GM12864 (cell line): Measurements from ENCODE around the gene RPL10.

Experiments
- DNase-seq: peaks from one replicate; pipeline ENCODE4 v3.0.0-alpha.2; 2011; ENCODE audit warnings: low read depth
- H3K4me3 ChIP-seq: 2 replicates; pipeline ENCODE4 v1.5.1; 2011; ENCODE audit warnings: mild to moderate bottlenecking, low read depth, low read length, control low read depth
- CTCF ChIP-seq: IDR thresholded peaks from 2 replicates; pipeline ENCODE4 v1.5.1; 2011; ENCODE audit warnings: low read depth, mild to moderate bottlenecking, moderate library complexity, low read length, control low read depth, inconsistent platforms; ENCODE audit errors: missing control alignments

RPL10 gene

GRCh38 chrX:154397888-154398667 lies at the start of gene RPL10:
Gene RPL10 (plus strand): TSS chrX:154398377. CDS start chrX:154398520, 143 bp downstream.
- peak; percentile 90 for DNase-seq
- no peak for TF ChIP-seq CTCF
- H3K4me3 ChIP-seq = peak within 1 kb of the TSS; percentile 88

GRCh38 chrX:154348646-154349358 lies 49.4 kb upstream of the RPL10 start:
- DNase-seq = no peak
- H3K4me3 ChIP-seq = no peak overlapping the region
- TF ChIP-seq CTCF = no peak

GRCh38 chrX:154349359-154349935 lies 48.7 kb upstream of the RPL10 start:
- no peak for DNase-seq
- H3K4me3 ChIP-seq = no peak overlapping the region
- TF ChIP-seq CTCF = no peak

- H3K4me3 ChIP-seq = no peak overlapping the region
- TF ChIP-seq CTCF = no peak
- no peak for DNase-seq
Observed at GRCh38 chrX:154349979-154350378, 48.2 kb upstream of the RPL10 start.

GRCh38 chrX:154350429-154351182 lies 47.6 kb upstream of the RPL10 start:
- no peak overlapping the region for H3K4me3 ChIP-seq
- TF ChIP-seq CTCF = no peak
- DNase-seq = no peak

GRCh38 chrX:154351183-154352011 lies 46.8 kb upstream of the RPL10 start:
- TF ChIP-seq CTCF = no peak
- no peak overlapping the region for H3K4me3 ChIP-seq
- no peak for DNase-seq
